HEK293T (cell line): ENCODE results near the gene ARPC1B.

Experiments used
- CTCF ChIA-PET: fragments of 350-600 bp; formaldehyde crosslinking; extraction: SDS; loops from one replicate; lab custom pipeline; 2021; ENCODE audit warnings: antibody characterized with exemption, inconsistent platforms; lab: Yijun Ruan, JAX
- POLR2A ChIA-PET: fragments of 350-600 bp; formaldehyde crosslinking; extraction: SDS; loops from one replicate; lab custom pipeline; 2020; ENCODE audit warnings: antibody characterized with exemption, inconsistent platforms; lab: Yijun Ruan, JAX
- DNase-seq: peaks from one replicate; pipeline ENCODE4 v3.0.0; 2012; ENCODE audit warnings: mixed read lengths; ENCODE audit errors: extremely low spot score
- ARNT ChIP-seq: fragments of 450-650 bp; IDR thresholded peaks from 2 replicates; pipeline ENCODE4 v1.6.1; 2017; ENCODE audit warnings: mild to moderate bottlenecking
- BHLHE40 ChIP-seq: fragments of 450-650 bp; IDR thresholded peaks from 2 replicates; pipeline ENCODE4 v1.6.1; 2016; ENCODE audit warnings: mild to moderate bottlenecking, moderate library complexity, borderline replicate concordance
- CTBP1 ChIP-seq: fragments of 450-650 bp; IDR thresholded peaks from 2 replicates; pipeline ENCODE4 v1.6.1; 2016; ENCODE audit warnings: borderline replicate concordance
- ELF4 ChIP-seq: fragments of 450-650 bp; IDR thresholded peaks from 2 replicates; pipeline ENCODE4 v1.6.1; 2017; ENCODE audit warnings: antibody characterized with exemption
- FOXA1 ChIP-seq: fragments of 450-650 bp; IDR thresholded peaks from 2 replicates; pipeline ENCODE4 v1.6.1; 2016; ENCODE audit warnings: mild to moderate bottlenecking
- FOXK2 ChIP-seq: fragments of 450-650 bp; IDR thresholded peaks from 2 replicates; pipeline ENCODE4 v1.6.1; 2016; ENCODE audit warnings: mild to moderate bottlenecking
- FOXM1 ChIP-seq: fragments of 450-650 bp; IDR thresholded peaks from 2 replicates; pipeline ENCODE4 v1.6.1; 2017; ENCODE audit warnings: mild to moderate bottlenecking, borderline replicate concordance
- HDGF ChIP-seq: fragments of 450-650 bp; IDR thresholded peaks from 2 replicates; pipeline ENCODE4 v1.6.1; 2017; ENCODE audit warnings: antibody characterized with exemption, borderline replicate concordance
- L3MBTL2 ChIP-seq: fragments of 450-650 bp; conservative IDR thresholded peaks from 2 replicates; pipeline ENCODE4 v1.6.1; 2016; ENCODE audit warnings: mild to moderate bottlenecking
- LEF1 ChIP-seq: fragments of 450-650 bp; IDR thresholded peaks from 2 replicates; pipeline ENCODE4 v1.6.1; 2017; ENCODE audit warnings: mild to moderate bottlenecking, borderline replicate concordance
- NFRKB ChIP-seq: fragments of 450-650 bp; IDR thresholded peaks from 2 replicates; pipeline ENCODE4 v1.6.1; 2016; ENCODE audit warnings: mild to moderate bottlenecking, moderate library complexity
- SP1 ChIP-seq: fragments of 450-650 bp; IDR thresholded peaks from 2 replicates; pipeline ENCODE4 v1.6.1; 2017
- TARDBP ChIP-seq: fragments of 450-650 bp; IDR thresholded peaks from 2 replicates; pipeline ENCODE4 v1.6.1; 2016
- ZNF384 ChIP-seq: fragments of 450-650 bp; IDR thresholded peaks from 2 replicates; pipeline ENCODE4 v1.6.1; 2016
- TF ChIP-seq, protein P1 (sequence below): fragments of 450-650 bp; IDR thresholded peaks from 2 replicates; pipeline ENCODE4 v1.6.1; 2016

The ARPC1B gene

DNA sequence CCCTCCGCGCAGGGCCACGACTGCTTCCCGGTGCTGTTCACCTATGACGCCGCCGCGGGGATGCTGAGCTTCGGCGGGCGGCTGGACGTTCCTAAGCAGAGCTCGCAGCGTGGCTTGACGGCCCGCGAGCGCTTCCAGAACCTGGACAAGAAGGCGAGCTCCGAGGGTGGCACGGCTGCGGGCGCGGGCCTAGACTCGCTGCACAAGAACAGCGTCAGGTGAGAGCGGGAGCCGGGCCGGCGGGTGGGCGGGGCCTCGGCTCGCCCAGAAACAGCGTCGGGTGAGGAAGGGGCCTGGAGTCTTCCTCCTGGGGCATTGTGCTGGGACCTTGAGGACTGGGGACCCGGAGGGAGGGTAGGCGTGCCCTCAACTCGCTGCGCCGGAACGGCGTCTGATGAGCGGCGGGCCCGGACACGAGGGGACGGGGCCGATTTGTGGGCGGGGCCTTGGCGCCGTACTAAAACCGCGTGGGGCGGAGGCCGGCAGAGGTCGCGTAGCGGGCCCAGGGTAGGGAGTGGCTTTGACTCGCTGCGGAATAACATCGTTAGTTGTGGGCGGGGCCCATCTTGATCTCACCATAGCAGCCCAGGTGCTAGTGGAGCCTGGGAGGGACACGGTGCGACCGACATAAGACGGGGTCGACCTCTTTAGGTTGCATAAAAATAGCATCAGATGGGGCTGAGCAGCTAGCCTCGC lies 18.3 kb downstream of the ARPC1B start:
- DNase-seq, result no peak
- TF ChIP-seq SP1 (no peak), FOXK2 (no peak), FOXA1 (no peak), FOXM1 (no peak), ARNT (no peak), BHLHE40 (no peak), NFRKB (no peak), LEF1 (no peak)
- TF ChIP-seq, protein P1, sequence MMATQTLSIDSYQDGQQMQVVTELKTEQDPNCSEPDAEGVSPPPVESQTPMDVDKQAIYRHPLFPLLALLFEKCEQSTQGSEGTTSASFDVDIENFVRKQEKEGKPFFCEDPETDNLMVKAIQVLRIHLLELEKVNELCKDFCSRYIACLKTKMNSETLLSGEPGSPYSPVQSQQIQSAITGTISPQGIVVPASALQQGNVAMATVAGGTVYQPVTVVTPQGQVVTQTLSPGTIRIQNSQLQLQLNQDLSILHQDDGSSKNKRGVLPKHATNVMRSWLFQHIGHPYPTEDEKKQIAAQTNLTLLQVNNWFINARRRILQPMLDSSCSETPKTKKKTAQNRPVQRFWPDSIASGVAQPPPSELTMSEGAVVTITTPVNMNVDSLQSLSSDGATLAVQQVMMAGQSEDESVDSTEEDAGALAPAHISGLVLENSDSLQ, result no peak
- CTCF ChIA-PET, result no interaction called here
- POLR2A ChIA-PET, result interaction anchor here (3.2 kb wide), 1 partner anchor 15 kb away, joined by 24 read pairs; the partner anchor contains the start of genes BUD31 and PDAP1

DNA sequence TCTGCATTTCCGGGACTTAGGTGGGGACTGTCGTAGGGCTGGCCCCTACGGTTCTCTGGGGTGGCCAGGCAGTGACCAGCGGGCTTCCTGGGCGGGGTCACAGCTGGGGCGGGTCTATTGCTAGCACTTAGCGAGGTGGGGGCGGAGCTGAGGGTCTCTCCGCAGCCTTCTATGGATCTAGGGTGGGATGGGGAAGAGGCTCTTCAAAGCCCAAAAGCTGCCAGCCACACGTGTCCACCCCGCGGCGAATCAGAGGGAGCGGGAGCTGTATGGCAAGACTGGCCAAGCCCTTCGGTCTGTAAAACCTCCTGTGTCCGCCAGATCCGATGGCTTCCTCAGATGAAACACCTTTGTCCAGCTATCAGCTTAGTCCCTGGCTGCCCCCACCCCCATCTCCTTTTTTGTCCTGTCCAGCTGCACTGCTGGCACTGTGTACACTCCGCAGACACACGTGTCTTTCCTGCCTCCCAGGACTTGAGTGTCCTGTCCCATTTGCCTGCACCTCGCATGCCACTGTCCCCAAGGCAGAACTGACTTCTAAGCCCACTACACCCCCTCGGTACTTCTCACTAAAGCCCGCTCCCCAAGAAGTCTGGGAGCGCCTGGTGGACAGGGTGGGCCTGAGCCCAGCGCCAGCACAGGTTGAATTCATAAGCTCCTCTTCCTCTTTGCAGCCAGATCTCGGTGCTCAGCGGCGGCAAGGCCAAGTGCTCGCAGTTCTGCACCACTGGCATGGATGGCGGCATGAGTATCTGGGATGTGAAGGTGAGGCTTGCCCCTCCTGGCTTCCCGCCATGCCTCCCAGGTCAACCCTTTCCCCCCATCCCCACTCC lies 19.0 kb downstream of the ARPC1B start:
- no peak for DNase-seq
- ChIA-PET POLR2A (interaction anchor here (3.2 kb wide), 1 partner anchor 14 kb away, joined by 24 read pairs; the partner anchor contains the start of genes BUD31 and PDAP1), CTCF (no interaction called here)
- TF ChIP-seq FOXM1, result no peak
- TF ChIP-seq, protein P1, result no peak
- TF ChIP-seq FOXK2, result no peak
- no peak for TF ChIP-seq CTBP1
- no peak for TF ChIP-seq L3MBTL2
- TF ChIP-seq SP1, result no peak
- TF ChIP-seq ARNT, result no peak
- no peak for TF ChIP-seq LEF1

DNA sequence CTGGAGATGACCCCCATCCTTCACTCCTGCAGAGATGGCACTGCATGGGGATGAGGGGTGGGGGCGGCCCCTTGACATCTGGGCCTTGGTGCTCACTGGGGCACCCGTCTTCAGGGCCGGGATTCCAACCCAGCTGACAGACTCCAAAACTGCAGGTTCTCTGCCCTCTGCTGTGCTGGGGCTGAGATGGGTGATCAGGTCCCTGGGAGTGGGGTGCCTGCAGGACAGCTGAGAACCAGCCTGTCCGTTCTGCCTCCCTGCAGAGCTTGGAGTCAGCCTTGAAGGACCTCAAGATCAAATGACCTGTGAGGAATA lies 19.6 kb downstream of the ARPC1B start:
- ChIA-PET CTCF (no interaction called here), POLR2A (interaction anchor here (3.2 kb wide), 1 partner anchor 14 kb away, joined by 24 read pairs; the partner anchor contains the start of genes BUD31 and PDAP1)
- DNase-seq, result no peak
- no peak for TF ChIP-seq HDGF

DNA sequence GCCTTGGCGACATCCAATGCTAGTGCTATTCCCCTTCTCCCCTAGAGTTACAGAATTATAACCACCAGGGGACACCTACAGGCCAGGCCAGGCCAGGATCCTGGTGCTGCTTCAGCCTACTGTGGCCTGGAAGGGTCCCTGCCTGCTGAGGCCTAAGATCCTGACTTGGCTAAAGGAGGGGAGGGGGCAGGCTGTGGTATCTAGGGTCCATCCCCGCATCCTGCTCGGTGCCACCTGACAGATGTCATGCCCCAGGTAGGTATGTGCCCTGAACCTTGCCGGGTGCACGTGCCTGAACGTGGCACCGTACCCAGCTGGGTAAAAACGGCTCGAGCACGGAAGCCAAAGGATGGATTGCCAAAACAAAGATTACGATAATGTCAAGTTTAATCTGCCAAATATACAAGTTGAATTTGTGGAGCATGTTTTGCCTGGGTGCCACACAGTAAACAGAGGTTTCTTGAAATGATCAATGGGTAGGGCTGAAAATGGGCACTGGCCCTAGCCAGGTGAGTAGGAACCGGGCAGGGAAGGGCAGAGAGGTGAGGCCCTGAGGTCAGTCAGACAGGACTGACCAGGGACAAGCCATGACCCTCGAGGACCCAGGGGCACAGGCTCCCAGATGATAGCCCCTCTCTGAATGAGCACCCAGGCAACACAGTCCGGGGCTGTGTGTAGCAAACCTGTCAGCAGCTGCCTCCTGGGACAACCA lies 21.2 kb downstream of the ARPC1B start:
- CTCF ChIA-PET, result no interaction called here
- POLR2A ChIA-PET, result no interaction called here
- DNase-seq, result no peak
- no peak for TF ChIP-seq TARDBP

DNA sequence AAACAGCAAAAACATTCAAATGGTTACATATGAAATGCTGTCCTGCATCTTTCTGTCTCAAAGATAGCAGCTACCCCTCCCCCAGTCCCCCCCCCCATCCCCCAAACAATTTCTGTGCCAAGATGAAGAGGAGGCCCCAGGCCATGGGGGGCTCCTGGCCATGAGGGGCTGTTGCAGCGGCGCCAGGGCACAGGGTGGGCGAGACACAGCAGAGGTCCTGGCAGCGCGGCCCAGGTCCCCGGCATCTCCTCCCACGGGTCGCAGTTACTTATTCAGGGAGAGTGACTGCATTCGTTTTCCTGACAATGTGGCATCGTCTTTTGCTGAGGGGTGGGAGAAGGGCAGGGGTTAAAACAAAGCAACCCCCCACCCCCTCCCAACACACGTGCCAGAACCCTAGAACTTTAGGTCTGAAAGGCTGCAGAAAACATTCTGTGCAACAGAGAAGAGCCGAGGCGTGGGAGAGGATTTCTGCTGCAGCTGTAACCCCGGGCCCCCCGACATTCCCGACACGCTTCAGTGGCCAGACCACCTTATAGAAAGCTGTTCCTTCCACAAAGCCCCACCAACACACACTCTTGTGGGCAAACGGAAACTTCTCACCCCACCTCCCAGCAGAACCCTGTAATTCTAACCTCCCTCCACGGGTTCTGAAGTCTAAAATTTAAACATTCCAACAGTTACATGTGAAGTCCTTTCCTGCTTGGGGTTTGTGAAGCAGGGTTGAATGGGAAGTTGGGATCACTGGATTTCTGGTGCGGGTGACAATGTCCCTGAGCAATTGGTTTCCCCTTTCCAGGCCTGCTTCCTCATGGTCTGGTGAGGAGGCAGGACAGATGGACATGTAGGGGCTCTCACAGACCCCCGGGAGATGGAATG lies 22.1 kb downstream of the ARPC1B start:
- CTCF ChIA-PET, result no interaction called here
- POLR2A ChIA-PET, result no interaction called here
- TF ChIP-seq NFRKB, result no peak
- no peak for TF ChIP-seq BHLHE40
- TF ChIP-seq TARDBP, result no peak
- TF ChIP-seq HDGF, result no peak
- no peak for TF ChIP-seq FOXK2
- TF ChIP-seq ARNT, result no peak
- no peak for TF ChIP-seq CTBP1
- TF ChIP-seq LEF1, result no peak
- no peak for TF ChIP-seq ELF4
- TF ChIP-seq SP1, result no peak
- TF ChIP-seq FOXM1, result no peak
- TF ChIP-seq, protein P1, result no peak
- TF ChIP-seq ZNF384, result no peak
- no peak for TF ChIP-seq FOXA1
- DNase-seq, result no peak
